Peyer's patch (tissue), 4 donors: ENCODE measurements around the gene OR10V1.

ENCODE experiments used
- POLR2A ChIP-seq, 2 donors: fragments of 450-650 bp; IDR thresholded peaks; one replicate each; pipeline ENCODE4 v1.5.1; 2017; ENCODE audit warnings: antibody characterized with exemption in 2 of 2, mild to moderate bottlenecking in 2 of 2, moderate library complexity in 2 of 2
- TF ChIP-seq, protein P1 (sequence below), 6 experiments: fragments of 450-650 bp in 4 of 6; fragments of 200-600 bp in 2 of 6; sonication (generic) in 1 of 6; IDR thresholded peaks; one replicate each; pipeline ENCODE4 v1.5.1; 2017 to 2019; ENCODE audit warnings: antibody characterized with exemption in 6 of 6, mild to moderate bottlenecking in 3 of 6, moderate library complexity in 1 of 6

DNA sequence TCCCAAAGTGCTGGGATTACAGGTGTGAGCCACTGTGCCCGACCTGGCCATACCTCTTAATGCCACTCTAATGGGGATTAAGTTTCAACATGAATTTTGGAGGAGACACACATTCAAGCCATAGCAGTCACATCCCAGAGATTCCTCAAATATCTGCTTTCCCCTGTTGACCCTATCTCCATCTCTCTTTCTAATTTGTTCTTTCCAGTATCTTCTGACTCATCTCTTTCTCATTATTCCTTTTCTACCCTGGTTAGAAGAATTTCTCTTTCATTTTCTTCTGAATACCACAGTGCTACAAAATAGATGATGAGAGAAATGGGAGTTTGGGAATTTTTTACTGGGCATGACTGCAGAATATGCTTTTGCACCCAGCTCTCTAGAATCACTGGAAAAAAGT lies 5.1 kb downstream of the OR10V1 start:
- TF ChIP-seq, protein P1, sequence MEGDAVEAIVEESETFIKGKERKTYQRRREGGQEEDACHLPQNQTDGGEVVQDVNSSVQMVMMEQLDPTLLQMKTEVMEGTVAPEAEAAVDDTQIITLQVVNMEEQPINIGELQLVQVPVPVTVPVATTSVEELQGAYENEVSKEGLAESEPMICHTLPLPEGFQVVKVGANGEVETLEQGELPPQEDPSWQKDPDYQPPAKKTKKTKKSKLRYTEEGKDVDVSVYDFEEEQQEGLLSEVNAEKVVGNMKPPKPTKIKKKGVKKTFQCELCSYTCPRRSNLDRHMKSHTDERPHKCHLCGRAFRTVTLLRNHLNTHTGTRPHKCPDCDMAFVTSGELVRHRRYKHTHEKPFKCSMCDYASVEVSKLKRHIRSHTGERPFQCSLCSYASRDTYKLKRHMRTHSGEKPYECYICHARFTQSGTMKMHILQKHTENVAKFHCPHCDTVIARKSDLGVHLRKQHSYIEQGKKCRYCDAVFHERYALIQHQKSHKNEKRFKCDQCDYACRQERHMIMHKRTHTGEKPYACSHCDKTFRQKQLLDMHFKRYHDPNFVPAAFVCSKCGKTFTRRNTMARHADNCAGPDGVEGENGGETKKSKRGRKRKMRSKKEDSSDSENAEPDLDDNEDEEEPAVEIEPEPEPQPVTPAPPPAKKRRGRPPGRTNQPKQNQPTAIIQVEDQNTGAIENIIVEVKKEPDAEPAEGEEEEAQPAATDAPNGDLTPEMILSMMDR (IDR thresholded peaks at IDR 0.05), result no peak
- TF ChIP-seq POLR2A (IDR thresholded peaks at IDR 0.05), result no peak
